Activated CD8-positive, alpha-beta memory T cell treated with anti-CD3 and anti-CD28 coated beads, Interleukin-2, amount 50 U/mL, for 24 hours (primary cell): ENCODE measurements around the gene OR11H6.
"Not testable (repeated sequence)": the region's sequence is repeated elsewhere in the genome, so short reads cannot be mapped to it uniquely, and the experiment has no call there.

Source experiments
- DNase-seq: peaks from one replicate; pipeline ENCODE4 v3.0.0-alpha.2; 2020; ENCODE audit errors: extremely low read depth

Gene OR11H6

GRCh38 chr14:20223410-20223809 lies at the start of gene OR11H6:
TSS of gene OR11H6 (plus strand) at chr14:20223710. CDS start at chr14:20223710, 0 bp downstream.
- no peak for DNase-seq

- DNase-seq = not testable (repeated sequence)
Measured at GRCh38 chr14:20174205-20174604, 49.3 kb upstream of the OR11H6 start.

- DNase-seq = no peak
Measured at GRCh38 chr14:20176330-20176729, 47.2 kb upstream of the OR11H6 start.

- no peak for DNase-seq
Measured at GRCh38 chr14:20177433-20177974, 46.0 kb upstream of the OR11H6 start.

GRCh38 chr14:20179218-20179617 lies 44.3 kb upstream of the OR11H6 start:
- no peak for DNase-seq

- DNase-seq = no peak
Measured at GRCh38 chr14:20179880-20180279, 43.6 kb upstream of the OR11H6 start.

- no peak for DNase-seq
Measured at GRCh38 chr14:20180486-20180885, 43.0 kb upstream of the OR11H6 start.

- no peak for DNase-seq
Measured at GRCh38 chr14:20184181-20184580, 39.3 kb upstream of the OR11H6 start.

GRCh38 chr14:20190596-20190995 lies 32.9 kb upstream of the OR11H6 start, which contains the start of gene OR11G2:
TSS of gene OR11G2 (plus strand) at chr14:20190896. CDS start at chr14:20197438, 6,542 bp downstream.
- no peak for DNase-seq

GRCh38 chr14:20191396-20191795 lies 32.1 kb upstream of the OR11H6 start:
- no peak for DNase-seq

GRCh38 chr14:20194101-20194500 lies 29.4 kb upstream of the OR11H6 start:
- DNase-seq = no peak

GRCh38 chr14:20195170-20195569 lies 28.3 kb upstream of the OR11H6 start:
- not testable (repeated sequence) for DNase-seq

- no peak for DNase-seq
Measured at GRCh38 chr14:20195911-20196310, 27.6 kb upstream of the OR11H6 start.

GRCh38 chr14:20197459-20197858 lies 26.1 kb upstream of the OR11H6 start:
- DNase-seq = no peak

GRCh38 chr14:20198991-20199390 lies 24.5 kb upstream of the OR11H6 start:
- no peak for DNase-seq

GRCh38 chr14:20204721-20205120 lies 18.8 kb upstream of the OR11H6 start:
- DNase-seq = no peak

- no peak for DNase-seq
Measured at GRCh38 chr14:20209595-20209994, 13.9 kb upstream of the OR11H6 start.

- DNase-seq = not testable (repeated sequence)
Measured at GRCh38 chr14:20212406-20212805, 11.1 kb upstream of the OR11H6 start.

GRCh38 chr14:20215196-20215595 lies 8.3 kb upstream of the OR11H6 start:
- no peak for DNase-seq

- DNase-seq = no peak
Measured at GRCh38 chr14:20219033-20219432, 4.5 kb upstream of the OR11H6 start.

- DNase-seq = no peak
Measured at GRCh38 chr14:20228681-20229080, 5.2 kb downstream of the OR11H6 start, which contains the start of gene OR11H7. TSS of gene OR11H7 (plus strand) at chr14:20228981.

GRCh38 chr14:20235415-20235814 lies 11.9 kb downstream of the OR11H6 start:
- not testable (repeated sequence) for DNase-seq

- no peak for DNase-seq
Measured at GRCh38 chr14:20247646-20248246, 24.2 kb downstream of the OR11H6 start.
